ENCODE measurements around the gene CDK11B. TPM values are rescaled to one million over a fixed set of nuclear protein-coding genes. Genes with fewer than 3 reads are reported as not detected.
"Not testable (repeated sequence)": the region's sequence is repeated elsewhere in the genome, so short reads cannot be mapped to it uniquely, and the experiment has no call there.

Gene CDK11B
- total and polyA plus RNA-seq, 2 experiments from 2014 or later, result 22.4 to 76.7 TPM

GRCh38 chr1:1596493-1597274, 62.1 kb downstream of the CDK11B start (continued):
- no peak for TF ChIP-seq REST (IDR thresholded peaks at IDR 0.05; ENCODE audit: unreplicated experiment)
- TF ChIP-seq CTCF (conservative IDR thresholded peaks at IDR 0.05; ENCODE audit: low read depth in 2 of 2), result no peak
- TF ChIP-seq EZH2 (IDR thresholded peaks at IDR 0.05; ENCODE audit: low read depth, unreplicated experiment), result no peak
- no peak for TF ChIP-seq ETS1 (IDR thresholded peaks at IDR 0.05)

- not testable (repeated sequence) for H3K27ac Mint-ChIP-seq; H3K4me1 ChIP-seq (ENCODE audit: insufficient read depth); H3K79me2 ChIP-seq (replicated peaks; ENCODE audit: insufficient read depth); H3K27ac ChIP-seq (ENCODE audit: low read depth); H2AFZ ChIP-seq; H3K4me3 ChIP-seq; H3K4me2 ChIP-seq; H3K36me3 Mint-ChIP-seq (ENCODE audit: low read depth); H4K20me1 ChIP-seq (replicated peaks; ENCODE audit: insufficient read depth); DNase-seq (ENCODE audit: low spot score); H3K9me3 Mint-ChIP-seq; H3K36me3 ChIP-seq (ENCODE audit: insufficient read depth); H3K9me2 ChIP-seq (ENCODE audit: insufficient read depth); ATAC-seq; H3K4me3 Mint-ChIP-seq; H3F3A ChIP-seq (replicated peaks; ENCODE audit: low read depth)
- Mint-ChIP-seq H3K27me3 (ENCODE audit: insufficient read depth, low read depth, poor library complexity) (peaks cover 20% of the 10 kb centered on the region), H3K4me1 (peaks cover 11% of the 10 kb centered on the region)
- peaks cover 19% of the 10 kb centered on the region for H3K27me3 ChIP-seq (ENCODE audit: insufficient read depth)
These were observed 63.5 kb downstream of the CDK11B start for GRCh38 chr1:1595341-1595740.
